ENCODE measurements around the gene MS4A10. TPM values are rescaled to one million over a fixed set of nuclear protein-coding genes. Genes with fewer than 3 reads are reported as not detected.
"Not testable (repeated sequence)": the region's sequence is repeated elsewhere in the genome, so short reads cannot be mapped to it uniquely, and the experiment has no call there.

The MS4A10 gene
- total RNA-seq, 2 experiments from 2014 or later, result not detected

GRCh38 chr11:60757231-60757800, 27.8 kb upstream of the MS4A10 start:
- Mint-ChIP-seq H3K9me3 (no peaks in the 10 kb centered on the region), H3K36me3 (ENCODE audit: low read depth) (no peaks in the 10 kb centered on the region), H3K27me3 (ENCODE audit: low read depth) (peaks cover 20% of the 10 kb centered on the region), H3K27ac (no peak overlapping the region), H3K4me1 (ENCODE audit: low read depth) (no peaks in the 10 kb centered on the region), H3K4me3 (no peak overlapping the region)
- DNase-seq, result no peak
- CTCF ChIA-PET, result interaction anchor here (0.9 to 1.7 kb wide), 5 partner anchors 11 to 394 kb away, joined by 3 to 7 read pairs (median 5); no protein-coding TSS in a partner anchor
- intact Hi-C loops (cut with micrococcal nuclease), result loop anchor here (2.0 kb wide), 2 partner anchors 57 to 493 kb away; no protein-coding TSS in a partner anchor

- intact Hi-C loops (cut with micrococcal nuclease); H3K9me3 Mint-ChIP-seq; H3K27ac Mint-ChIP-seq; H3K4me3 Mint-ChIP-seq; H3K36me3 Mint-ChIP-seq (ENCODE audit: low read depth); H3K4me1 Mint-ChIP-seq (ENCODE audit: low read depth); DNase-seq: not testable (repeated sequence)
- peaks cover 14% of the 10 kb centered on the region for H3K27me3 Mint-ChIP-seq (ENCODE audit: low read depth)
- CTCF ChIA-PET, result interaction anchor here (0.6 kb wide), 1 partner anchor 957 kb away, joined by 8 read pairs; no protein-coding TSS in a partner anchor
Observed at GRCh38 chr11:60758671-60759070, 26.5 kb upstream of the MS4A10 start.

GRCh38 chr11:60759438-60760225, 25.5 kb upstream of the MS4A10 start:
- H3K4me3 Mint-ChIP-seq; H3K27ac Mint-ChIP-seq; H3K9me3 Mint-ChIP-seq; H3K4me1 Mint-ChIP-seq (ENCODE audit: low read depth); intact Hi-C loops (cut with micrococcal nuclease); H3K36me3 Mint-ChIP-seq (ENCODE audit: low read depth); CTCF ChIA-PET; DNase-seq: not testable (repeated sequence)
- peaks cover 14% of the 10 kb centered on the region for H3K27me3 Mint-ChIP-seq (ENCODE audit: low read depth)

- DNase-seq, result no peak
- H3K4me1 Mint-ChIP-seq (ENCODE audit: low read depth), result peaks cover 3% of the 10 kb centered on the region
- H3K4me3 Mint-ChIP-seq, result no peak overlapping the region
- CTCF ChIA-PET, result interaction anchor here (0.7 to 3.4 kb wide), 5 partner anchors 12 to 398 kb away, joined by 3 to 33 read pairs (median 4); no protein-coding TSS in a partner anchor
- intact Hi-C loops (cut with micrococcal nuclease), result no loop called here
- no peak overlapping the region for H3K27ac Mint-ChIP-seq
- peaks cover 14% of the 10 kb centered on the region for H3K27me3 Mint-ChIP-seq (ENCODE audit: low read depth)
- no peaks in the 10 kb centered on the region for H3K36me3 Mint-ChIP-seq (ENCODE audit: low read depth)
- H3K9me3 Mint-ChIP-seq, result no peaks in the 10 kb centered on the region
Observed at GRCh38 chr11:60761436-60762190, 23.5 kb upstream of the MS4A10 start.

- intact Hi-C loops (cut with micrococcal nuclease), result no loop called here
- peaks cover 15% of the 10 kb centered on the region for H3K27me3 Mint-ChIP-seq (ENCODE audit: low read depth)
- CTCF ChIA-PET, result interaction anchor here (0.9 to 3.4 kb wide), 10 partner anchors 9 to 498 kb away, joined by 3 to 33 read pairs (median 6); no protein-coding TSS in a partner anchor
- no peak for DNase-seq
- no peak overlapping the region for H3K4me3 Mint-ChIP-seq
- no peaks in the 10 kb centered on the region for H3K36me3 Mint-ChIP-seq (ENCODE audit: low read depth)
- H3K9me3 Mint-ChIP-seq, result no peaks in the 10 kb centered on the region
- H3K27ac Mint-ChIP-seq, result no peak overlapping the region
- peaks cover 3% of the 10 kb centered on the region for H3K4me1 Mint-ChIP-seq (ENCODE audit: low read depth)
Observed at GRCh38 chr11:60762851-60763691, 22.1 kb upstream of the MS4A10 start.

GRCh38 chr11:60763692-60764369, 21.3 kb upstream of the MS4A10 start:
- intact Hi-C loops (cut with micrococcal nuclease), result no loop called here
- CTCF ChIA-PET, result interaction anchor here (0.5 to 3.4 kb wide), 9 partner anchors 8 to 278 kb away, joined by 3 to 33 read pairs (median 6); no protein-coding TSS in a partner anchor
- H3K36me3 Mint-ChIP-seq (ENCODE audit: low read depth), result no peaks in the 10 kb centered on the region
- H3K27me3 Mint-ChIP-seq (ENCODE audit: low read depth), result peaks cover 17% of the 10 kb centered on the region
- H3K9me3 Mint-ChIP-seq, result no peaks in the 10 kb centered on the region
- H3K4me3 Mint-ChIP-seq, result no peak overlapping the region
- no peak for DNase-seq
- H3K27ac Mint-ChIP-seq, result no peak overlapping the region
- peaks cover 3% of the 10 kb centered on the region for H3K4me1 Mint-ChIP-seq (ENCODE audit: low read depth)

GRCh38 chr11:60764879-60765278, 20.3 kb upstream of the MS4A10 start:
- H3K4me3 Mint-ChIP-seq, result no peak overlapping the region
- H3K4me1 Mint-ChIP-seq (ENCODE audit: low read depth), result peaks cover 3% of the 10 kb centered on the region
- peaks cover 12% of the 10 kb centered on the region for H3K27me3 Mint-ChIP-seq (ENCODE audit: low read depth)
- H3K9me3 Mint-ChIP-seq, result no peaks in the 10 kb centered on the region
- intact Hi-C loops (cut with micrococcal nuclease), result no loop called here
- H3K36me3 Mint-ChIP-seq (ENCODE audit: low read depth), result no peaks in the 10 kb centered on the region
- DNase-seq, result no peak
- no peak overlapping the region for H3K27ac Mint-ChIP-seq
- CTCF ChIA-PET, result interaction anchor here (1.1 to 2.2 kb wide), 4 partner anchors 7 to 16 kb away, joined by 3 to 16 read pairs (median 6); no protein-coding TSS in a partner anchor

- Mint-ChIP-seq H3K4me1 (ENCODE audit: low read depth) (peaks cover 3% of the 10 kb centered on the region), H3K36me3 (ENCODE audit: low read depth) (no peaks in the 10 kb centered on the region), H3K4me3 (no peak overlapping the region), H3K27ac (no peak overlapping the region), H3K27me3 (ENCODE audit: low read depth) (peaks cover 8% of the 10 kb centered on the region), H3K9me3 (no peaks in the 10 kb centered on the region)
- DNase-seq, result no peak
- CTCF ChIA-PET, result interaction anchor here (0.6 to 2.0 kb wide), 4 partner anchors 10 to 55 kb away, joined by 3 to 16 read pairs (median 8); no protein-coding TSS in a partner anchor
- intact Hi-C loops (cut with micrococcal nuclease), result no loop called here
Observed at GRCh38 chr11:60765355-60765754, 19.8 kb upstream of the MS4A10 start.

GRCh38 chr11:60766547-60766946, 18.6 kb upstream of the MS4A10 start:
- H3K36me3 Mint-ChIP-seq (ENCODE audit: low read depth), result no peaks in the 10 kb centered on the region
- H3K27me3 Mint-ChIP-seq (ENCODE audit: low read depth), result peaks cover 6% of the 10 kb centered on the region
- peaks cover 3% of the 10 kb centered on the region for H3K4me1 Mint-ChIP-seq (ENCODE audit: low read depth)
- no peak for DNase-seq
- H3K9me3 Mint-ChIP-seq, result no peaks in the 10 kb centered on the region
- no peak overlapping the region for H3K27ac Mint-ChIP-seq
- no peak overlapping the region for H3K4me3 Mint-ChIP-seq
- CTCF ChIA-PET, result interaction anchor here (1.0 to 2.0 kb wide), 6 partner anchors 10 to 403 kb away, joined by 3 to 8 read pairs (median 4); partner anchors contain the start of gene MS4A15
- intact Hi-C loops (cut with micrococcal nuclease), result no loop called here

GRCh38 chr11:60767388-60767811, 17.7 kb upstream of the MS4A10 start:
- CTCF ChIA-PET, result interaction anchor here (0.7 to 2.1 kb wide), 6 partner anchors 9 to 338 kb away, joined by 3 to 8 read pairs (median 6); partner anchors contain the start of genes MS4A15 and MS4A5
- peak; percentile 41 for DNase-seq
- no peak overlapping the region for H3K27ac Mint-ChIP-seq
- H3K36me3 Mint-ChIP-seq (ENCODE audit: low read depth), result no peaks in the 10 kb centered on the region
- H3K4me3 Mint-ChIP-seq, result no peak overlapping the region
- intact Hi-C loops (cut with micrococcal nuclease), result no loop called here
- peaks cover 3% of the 10 kb centered on the region for H3K4me1 Mint-ChIP-seq (ENCODE audit: low read depth)
- no peaks in the 10 kb centered on the region for H3K9me3 Mint-ChIP-seq
- peaks cover 6% of the 10 kb centered on the region for H3K27me3 Mint-ChIP-seq (ENCODE audit: low read depth)

GRCh38 chr11:60768202-60768601, 16.9 kb upstream of the MS4A10 start:
- Mint-ChIP-seq H3K36me3 (ENCODE audit: low read depth) (no peaks in the 10 kb centered on the region), H3K9me3 (no peaks in the 10 kb centered on the region), H3K27ac (no peak overlapping the region), H3K4me3 (no peak overlapping the region), H3K27me3 (ENCODE audit: low read depth) (peaks cover 6% of the 10 kb centered on the region), H3K4me1 (ENCODE audit: low read depth) (peaks cover 3% of the 10 kb centered on the region)
- CTCF ChIA-PET, result interaction anchor here (0.7 to 2.1 kb wide), 6 partner anchors 8 to 339 kb away, joined by 3 to 7 read pairs (median 4); partner anchors contain the start of genes MS4A15 and MS4A5
- no peak for DNase-seq
- intact Hi-C loops (cut with micrococcal nuclease), result no loop called here

Measured in activated naive CD4-positive, alpha-beta T cell treated with anti-CD3 and anti-CD28 coated beads for 36 hours (primary cell).